ENCODE results near the gene EYS.

DNA sequence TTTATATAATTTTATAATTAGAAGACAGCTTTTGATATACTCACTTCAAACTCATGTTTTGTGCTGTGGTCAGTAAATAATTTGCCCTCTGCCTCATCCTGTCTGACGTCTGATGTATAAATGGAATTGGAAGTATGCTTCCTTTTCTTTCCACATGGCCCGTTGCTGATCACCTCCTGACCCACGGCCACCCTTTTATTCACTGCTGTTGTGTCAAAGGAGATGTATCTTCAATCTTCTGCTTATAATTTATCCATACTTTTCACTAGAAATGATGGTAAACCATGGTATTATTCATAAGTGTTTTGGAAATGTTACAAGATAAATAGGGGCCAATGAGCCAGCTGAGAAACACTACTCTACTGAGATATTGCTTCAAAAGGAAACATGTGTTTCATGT lies 1229.6 kb downstream of the EYS start:
- TF ChIP-seq, protein P1, sequence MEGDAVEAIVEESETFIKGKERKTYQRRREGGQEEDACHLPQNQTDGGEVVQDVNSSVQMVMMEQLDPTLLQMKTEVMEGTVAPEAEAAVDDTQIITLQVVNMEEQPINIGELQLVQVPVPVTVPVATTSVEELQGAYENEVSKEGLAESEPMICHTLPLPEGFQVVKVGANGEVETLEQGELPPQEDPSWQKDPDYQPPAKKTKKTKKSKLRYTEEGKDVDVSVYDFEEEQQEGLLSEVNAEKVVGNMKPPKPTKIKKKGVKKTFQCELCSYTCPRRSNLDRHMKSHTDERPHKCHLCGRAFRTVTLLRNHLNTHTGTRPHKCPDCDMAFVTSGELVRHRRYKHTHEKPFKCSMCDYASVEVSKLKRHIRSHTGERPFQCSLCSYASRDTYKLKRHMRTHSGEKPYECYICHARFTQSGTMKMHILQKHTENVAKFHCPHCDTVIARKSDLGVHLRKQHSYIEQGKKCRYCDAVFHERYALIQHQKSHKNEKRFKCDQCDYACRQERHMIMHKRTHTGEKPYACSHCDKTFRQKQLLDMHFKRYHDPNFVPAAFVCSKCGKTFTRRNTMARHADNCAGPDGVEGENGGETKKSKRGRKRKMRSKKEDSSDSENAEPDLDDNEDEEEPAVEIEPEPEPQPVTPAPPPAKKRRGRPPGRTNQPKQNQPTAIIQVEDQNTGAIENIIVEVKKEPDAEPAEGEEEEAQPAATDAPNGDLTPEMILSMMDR (IDR thresholded peaks at IDR 0.05) = no peak
- TF ChIP-seq POLR2AphosphoS5 (IDR thresholded peaks at IDR 0.05) (no peak), POLR2A (IDR thresholded peaks at IDR 0.05) (no peak)

Data from breast epithelium (tissue), 3 donors.